Measurements from ENCODE around the gene GPR37.

The GPR37 gene

GRCh38 chr7:124724079-124724478, 41.5 kb downstream of the GPR37 start:
- no peak for DNase-seq (ENCODE audit: low spot score)

GRCh38 chr7:124723012-124723411, 42.6 kb downstream of the GPR37 start:
- DNase-seq (ENCODE audit: low spot score): no peak

- no peak for DNase-seq (ENCODE audit: low spot score)
Measured at GRCh38 chr7:124722292-124722691, 43.3 kb downstream of the GPR37 start.

GRCh38 chr7:124720195-124720594, 45.4 kb downstream of the GPR37 start:
- DNase-seq (ENCODE audit: low spot score): no peak

GRCh38 chr7:124718032-124718766, 47.4 kb downstream of the GPR37 start:
- DNase-seq (ENCODE audit: low spot score): no peak

- DNase-seq (ENCODE audit: low spot score): no peak
Measured at GRCh38 chr7:124716894-124717293, 48.7 kb downstream of the GPR37 start.

GRCh38 chr7:124713086-124713485, 52.5 kb downstream of the GPR37 start:
- no peak for DNase-seq (ENCODE audit: low spot score)

GRCh38 chr7:124712017-124712416, 53.6 kb downstream of the GPR37 start:
- DNase-seq (ENCODE audit: low spot score): no peak

GRCh38 chr7:124702385-124702784, 63.2 kb downstream of the GPR37 start:
- DNase-seq (ENCODE audit: low spot score): no peak

- no peak for DNase-seq (ENCODE audit: low spot score)
Measured at GRCh38 chr7:124701955-124702354, 63.6 kb downstream of the GPR37 start.

GRCh38 chr7:124700655-124701054, 64.9 kb downstream of the GPR37 start:
- DNase-seq (ENCODE audit: low spot score): no peak

GRCh38 chr7:124698964-124699363, 66.6 kb downstream of the GPR37 start:
- DNase-seq (ENCODE audit: low spot score): no peak

GRCh38 chr7:124697746-124698145, 67.8 kb downstream of the GPR37 start:
- no peak for DNase-seq (ENCODE audit: low spot score)

All from iPS-NIHi11 (cell line).